ENCODE data around the gene SNN. TPM values are rescaled to one million over a fixed set of nuclear protein-coding genes. Genes with fewer than 3 reads are reported as not detected.

Gene SNN
- total and polyA plus RNA-seq, 2 donors (not counting 1 experiment from before 2014, with no cell fraction given): 55.4 to 63.3 TPM

DNA sequence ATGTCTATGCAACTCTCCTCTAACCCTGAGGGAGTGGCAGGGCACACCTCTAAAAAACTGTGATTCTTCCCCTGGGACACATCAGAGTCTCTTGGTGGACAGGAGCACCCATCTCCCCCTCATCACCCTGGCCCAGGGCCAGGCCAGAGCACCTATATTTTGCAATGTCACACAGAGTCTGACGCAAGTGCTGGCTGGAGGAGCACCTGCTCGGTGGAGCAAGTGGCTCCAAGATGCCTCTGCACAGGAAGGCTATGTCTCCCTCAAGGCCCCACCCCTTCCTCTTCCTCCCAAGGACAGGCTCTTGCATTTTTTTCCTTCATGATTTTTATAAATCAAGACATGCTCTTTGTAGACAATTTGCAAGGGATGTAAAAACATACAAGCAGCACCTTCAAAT is 13.3 kb downstream of the SNN start:
- Histone ChIP-seq H3K79me2 (ENCODE audit: control insufficient read depth, insufficient read depth, low read length) (peaks cover 48% of the 10 kb centered on the region), H2AFZ (ENCODE audit: insufficient read depth, low read depth, low read length, poor library complexity, severe bottlenecking) (no peak overlapping the region), H3K36me3 (replicated peaks in 1 of 2; ENCODE audit: control extremely low read depth in 1 of 2, control insufficient read depth in 1 of 2, extremely low read depth in 1 of 2, insufficient read depth in 2 of 2, low read length in 1 of 2) (peaks cover 0 to 57% of the 10 kb centered on the region in 2 experiments), H3K4me1 (ENCODE audit: control insufficient read depth in 2 of 2, insufficient read depth in 2 of 2, low read length in 2 of 2) (peaks cover 96 to 97% of the 10 kb centered on the region in 2 donors), H3K27ac (ENCODE audit: low read length in 2 of 2) (peak overlapping the region; percentile 95 to 99), H3K4me3 (ENCODE audit: control extremely low read depth in 1 of 5, extremely low read depth in 1 of 5, insufficient read depth in 1 of 5, low read depth in 2 of 5, low read length in 4 of 5) (peak overlapping the region in 3 of 5 experiments; percentile 3 to 36 (median 8)), H3K27me3 (replicated peaks in 1 of 4; ENCODE audit: control extremely low read depth in 1 of 4, control insufficient read depth in 3 of 4, insufficient read depth in 4 of 4, low read length in 3 of 4) (no peaks in the 10 kb centered on the region), H3K9ac (ENCODE audit: low read length) (peak overlapping the region; percentile 38), H3K4me2 (replicated peaks; ENCODE audit: low read depth, low read length, poor library complexity, severe bottlenecking) (peak overlapping the region; percentile 67), H3K9me3 (ENCODE audit: control extremely low read depth in 1 of 3, control insufficient read depth in 2 of 3, insufficient read depth in 1 of 3, low read length in 2 of 3) (no peaks in the 10 kb centered on the region), H4K20me1 (ENCODE audit: control insufficient read depth, insufficient read depth, low read length, poor library complexity, severe bottlenecking) (peaks cover 30% of the 10 kb centered on the region)
- Mint-ChIP-seq H3K27me3 (no peaks in the 10 kb centered on the region), H3K9me3 (ENCODE audit: insufficient read depth) (no peaks in the 10 kb centered on the region), H3K27ac (peak overlapping the region; percentile 91), H3K4me1 (peaks cover 96% of the 10 kb centered on the region), H3K4me3 (peak overlapping the region; percentile 78)
- peak; percentile 56 for ATAC-seq (ENCODE audit: low read depth)
- peak; percentile 82 for DNase-seq
- CTCF ChIA-PET: interaction anchor here (0.9 to 1.7 kb wide), 6 partner anchors 8 to 384 kb away, joined by 3 to 13 read pairs (median 4); partner anchors contain the start of gene ZC3H7A
- TF ChIP-seq, protein P1, sequence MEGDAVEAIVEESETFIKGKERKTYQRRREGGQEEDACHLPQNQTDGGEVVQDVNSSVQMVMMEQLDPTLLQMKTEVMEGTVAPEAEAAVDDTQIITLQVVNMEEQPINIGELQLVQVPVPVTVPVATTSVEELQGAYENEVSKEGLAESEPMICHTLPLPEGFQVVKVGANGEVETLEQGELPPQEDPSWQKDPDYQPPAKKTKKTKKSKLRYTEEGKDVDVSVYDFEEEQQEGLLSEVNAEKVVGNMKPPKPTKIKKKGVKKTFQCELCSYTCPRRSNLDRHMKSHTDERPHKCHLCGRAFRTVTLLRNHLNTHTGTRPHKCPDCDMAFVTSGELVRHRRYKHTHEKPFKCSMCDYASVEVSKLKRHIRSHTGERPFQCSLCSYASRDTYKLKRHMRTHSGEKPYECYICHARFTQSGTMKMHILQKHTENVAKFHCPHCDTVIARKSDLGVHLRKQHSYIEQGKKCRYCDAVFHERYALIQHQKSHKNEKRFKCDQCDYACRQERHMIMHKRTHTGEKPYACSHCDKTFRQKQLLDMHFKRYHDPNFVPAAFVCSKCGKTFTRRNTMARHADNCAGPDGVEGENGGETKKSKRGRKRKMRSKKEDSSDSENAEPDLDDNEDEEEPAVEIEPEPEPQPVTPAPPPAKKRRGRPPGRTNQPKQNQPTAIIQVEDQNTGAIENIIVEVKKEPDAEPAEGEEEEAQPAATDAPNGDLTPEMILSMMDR (IDR thresholded peaks at IDR 0.05): no peak
- TF ChIP-seq EZH2 (IDR thresholded peaks at IDR 0.05; ENCODE audit: borderline replicate concordance, insufficient read depth, low read depth, low read length, poor library complexity, severe bottlenecking): no peak
- intact Hi-C loops (cut with micrococcal nuclease): loop anchor here (2.0 to 10.0 kb wide), 6 partner anchors 99 to 939 kb away; partner anchors contain the start of genes CIITA, NUBP1 and SOCS1
- 0% methylated on average over 2 of the region's 2 CpGs for WGBS (ENCODE audit: insufficient coverage)
- POLR2A ChIA-PET: interaction anchor here (1.3 to 2.1 kb wide), 2 partner anchors 9 to 12 kb away, joined by 3 to 13 read pairs; partner anchors contain the start of gene SNN

All from B cell (primary cell).